ENCODE data around the gene ZC3H13.
A peak's percentile ranks its signal among the peaks of the same experiment; 100 is the strongest.
"Not testable (repeated sequence)": the region's sequence is repeated elsewhere in the genome, so short reads cannot be mapped to it uniquely, and the experiment has no call there.

Gene ZC3H13

DNA sequence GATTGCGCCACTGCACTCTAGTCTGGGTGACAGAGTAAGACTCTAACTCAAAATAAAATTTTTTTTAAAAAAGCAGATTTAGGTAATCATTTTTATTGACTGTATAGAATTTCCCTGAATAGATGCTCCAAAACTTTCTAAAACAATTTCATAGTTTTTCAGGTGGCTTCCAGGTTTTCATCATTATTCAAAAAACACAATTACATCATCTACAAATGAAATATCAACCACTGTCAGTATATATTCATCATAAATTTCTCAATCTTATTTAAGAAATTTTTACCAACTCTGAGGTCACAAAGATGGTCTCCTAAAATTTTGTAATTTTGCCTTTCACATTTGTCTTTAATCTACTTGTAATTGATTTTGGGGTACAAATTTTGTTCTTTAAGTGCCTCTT lies 48.1 kb downstream of the ZC3H13 start:
- peak; percentile 83 for DNase-seq

DNA sequence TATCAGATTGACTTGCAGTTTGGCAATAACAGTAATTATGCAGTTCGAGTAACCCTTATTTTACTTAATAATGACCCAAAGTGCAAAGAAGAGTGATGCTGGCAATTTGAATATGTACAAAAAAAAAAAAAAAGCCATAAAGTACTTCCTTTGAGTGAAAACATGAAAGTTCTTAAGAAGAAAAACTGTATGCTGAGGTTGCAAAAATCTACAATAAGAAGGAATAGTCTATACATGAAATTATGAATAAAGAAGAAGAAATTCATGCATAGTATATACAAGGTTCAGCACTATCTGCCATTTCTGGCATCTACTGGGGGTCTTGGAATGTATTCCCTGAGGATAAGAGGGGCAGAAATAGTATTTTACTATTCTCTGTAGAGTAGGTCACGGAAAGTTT lies 55.9 kb downstream of the ZC3H13 start:
- DNase-seq: no peak

DNA sequence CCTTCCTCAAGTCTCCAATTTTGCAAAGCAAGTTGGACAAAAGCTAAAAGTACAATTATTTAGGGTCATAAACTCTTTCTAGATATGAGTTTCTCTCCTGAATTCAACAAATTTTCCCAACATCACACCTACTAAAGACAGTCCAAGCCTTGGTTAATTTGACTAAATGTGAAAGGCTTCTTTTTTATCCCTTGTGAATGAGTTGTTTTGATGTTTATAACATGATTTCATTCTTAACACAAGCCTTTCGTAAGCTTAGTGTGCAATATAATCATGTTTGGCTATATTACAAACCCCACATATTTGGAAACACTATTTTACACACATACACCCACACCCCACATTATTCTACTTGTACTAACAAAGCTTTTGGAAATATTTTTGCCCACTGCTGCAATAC lies 57.3 kb downstream of the ZC3H13 start:
- DNase-seq: no peak

DNA sequence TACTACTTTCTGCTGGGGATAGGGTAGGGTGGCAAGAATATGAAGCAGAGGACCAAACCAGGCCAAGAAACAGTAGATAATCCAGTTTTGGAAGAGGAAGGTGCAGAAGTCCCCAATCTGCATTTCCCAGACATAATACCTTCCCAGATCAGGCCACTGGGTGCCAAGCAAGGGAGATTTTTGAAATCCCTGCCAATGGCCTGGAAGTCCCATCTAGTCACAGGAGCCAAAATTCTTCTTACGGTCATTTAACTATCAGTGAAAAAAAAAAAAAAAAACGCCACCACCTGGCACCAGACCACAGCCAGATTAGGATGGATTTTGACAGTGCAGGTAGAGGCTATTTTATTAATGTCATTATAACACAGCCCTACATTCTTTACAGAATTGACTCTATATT lies 57.8 kb downstream of the ZC3H13 start:
- no peak for DNase-seq

DNA sequence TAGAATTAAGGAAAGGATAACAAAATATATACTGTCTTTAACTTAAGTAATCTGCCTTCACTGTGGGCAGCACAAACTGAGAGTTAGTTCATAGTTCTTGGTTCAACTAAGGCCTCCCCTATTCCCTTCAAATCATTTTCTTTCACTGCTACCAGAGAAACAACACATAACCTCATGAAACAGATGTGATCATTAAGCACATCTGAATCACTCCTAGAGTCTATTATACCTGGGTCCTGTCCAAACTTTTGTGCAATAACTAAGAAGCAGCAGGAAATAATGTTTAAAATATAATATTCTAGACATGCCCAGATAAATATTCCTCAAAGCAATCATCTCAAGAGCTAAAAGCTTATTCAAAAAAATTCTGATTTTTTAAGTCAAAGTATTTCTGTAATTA lies 62.9 kb downstream of the ZC3H13 start:
- no peak for DNase-seq

DNA sequence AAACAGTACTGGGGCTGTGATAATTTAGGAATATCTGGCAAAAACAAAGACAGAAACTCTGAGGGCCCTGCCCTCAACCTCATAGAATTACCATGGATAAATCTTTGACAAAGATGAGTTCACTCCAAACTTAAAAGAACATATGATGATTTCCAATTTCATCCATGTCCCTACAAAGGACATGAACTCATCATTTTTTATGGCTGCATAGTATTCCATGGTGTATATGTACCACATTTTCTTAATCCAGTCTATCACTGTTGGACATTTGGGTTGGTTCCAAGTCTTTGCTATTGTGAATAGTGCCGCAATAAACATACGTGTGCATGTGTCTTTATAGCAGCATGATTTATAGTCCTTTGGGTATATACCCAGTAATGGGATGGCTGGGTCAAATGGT lies 71.4 kb downstream of the ZC3H13 start:
- not testable (repeated sequence) for DNase-seq

DNA sequence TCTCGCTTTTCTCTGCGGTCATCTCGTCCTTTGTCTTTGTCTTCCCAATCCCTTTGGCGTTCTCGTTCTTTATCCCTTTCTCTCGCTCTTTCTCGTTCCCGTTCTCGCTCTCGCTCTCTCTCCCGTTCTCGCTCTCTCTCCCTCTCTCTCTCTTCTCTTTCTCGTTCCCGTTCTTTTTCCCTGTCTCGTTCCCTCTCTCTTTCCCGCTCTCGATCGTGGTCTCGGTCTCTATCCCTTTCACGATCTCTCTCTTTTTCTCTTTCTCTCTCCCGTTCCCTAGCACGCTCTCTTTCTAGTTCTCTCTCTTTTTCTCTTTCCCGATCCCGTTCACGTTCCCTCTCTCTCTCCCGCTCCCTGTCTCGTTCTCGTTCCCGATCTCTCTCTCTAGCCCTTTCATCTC lies 77.2 kb downstream of the ZC3H13 start:
- no peak for DNase-seq

DNA sequence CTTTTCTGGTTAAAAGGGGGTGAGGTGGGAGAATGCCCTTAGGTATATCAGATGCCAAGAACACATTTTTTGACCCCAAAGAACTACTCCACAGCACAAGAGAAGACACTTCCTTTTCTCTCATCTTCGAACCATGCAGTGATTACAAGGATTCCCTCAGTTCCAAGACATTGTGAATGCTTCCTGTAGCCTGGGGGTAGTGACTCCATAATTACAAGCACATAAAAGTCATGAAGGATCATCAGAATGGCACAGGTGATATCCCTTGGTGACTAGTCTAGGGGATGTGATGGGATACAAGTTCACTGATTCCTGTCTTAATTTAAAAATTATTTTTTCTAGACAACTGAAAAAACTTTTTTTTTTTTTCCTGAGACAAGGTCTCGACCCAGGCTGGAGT lies 78.0 kb downstream of the ZC3H13 start:
- no peak for DNase-seq

DNA sequence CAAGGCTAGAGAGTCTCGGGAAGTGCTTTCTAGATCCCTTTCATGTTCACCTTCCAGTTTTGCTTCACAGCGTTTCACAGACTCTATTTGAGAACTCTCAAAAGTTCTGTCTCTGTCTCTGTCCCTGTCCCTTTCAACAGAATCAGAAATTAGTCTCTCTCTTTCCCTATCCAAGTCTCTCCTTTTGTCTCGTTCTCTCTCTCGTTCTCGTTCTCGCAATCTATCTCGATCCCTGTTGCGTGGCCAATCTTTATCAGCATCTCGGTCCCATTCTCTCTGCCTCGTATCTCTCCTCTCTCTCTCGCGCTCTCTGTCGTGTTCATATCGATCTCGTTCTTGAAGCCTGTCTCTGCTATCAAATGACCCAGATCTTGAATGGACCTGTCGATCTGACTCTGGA lies 85.0 kb downstream of the ZC3H13 start:
- no peak for DNase-seq

DNA sequence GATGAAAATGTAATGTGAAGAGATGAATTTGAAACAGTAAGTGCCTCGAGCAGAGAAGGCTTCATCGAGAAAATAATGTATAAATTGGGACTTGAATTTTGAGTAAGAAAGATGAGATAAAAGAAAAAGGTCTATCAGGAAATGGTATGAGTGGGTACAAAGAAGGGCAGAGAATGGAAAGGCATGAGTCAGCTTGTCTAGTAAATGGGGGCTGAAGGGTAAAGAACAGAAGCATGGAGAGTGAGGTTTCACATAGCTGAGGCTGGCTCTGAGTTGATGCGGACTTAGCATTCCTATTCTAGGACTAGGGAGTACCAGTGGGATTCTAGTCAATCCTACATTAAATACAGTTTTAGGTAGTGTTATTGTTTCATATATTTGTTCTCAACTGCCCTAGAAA lies 85.8 kb downstream of the ZC3H13 start:
- no peak for DNase-seq

DNA sequence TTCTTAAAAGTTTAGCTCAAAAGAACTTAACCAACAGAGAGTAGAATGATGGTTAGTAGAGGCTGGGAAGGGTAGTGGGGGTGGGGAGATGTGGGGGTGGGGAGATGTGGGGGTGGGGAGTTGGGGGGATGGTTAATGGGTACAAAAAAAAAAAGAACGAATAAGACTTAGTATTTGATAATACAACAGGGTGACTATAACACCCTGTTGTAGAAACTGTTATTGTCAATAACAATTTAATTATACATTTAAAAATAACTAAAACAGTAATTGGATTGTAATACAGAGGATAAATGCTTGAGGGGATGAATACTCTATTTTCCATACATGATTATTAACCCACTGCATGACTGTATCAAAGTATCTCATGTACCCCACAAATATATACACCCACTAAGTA lies 91.1 kb downstream of the ZC3H13 start:
- DNase-seq: no peak

DNA sequence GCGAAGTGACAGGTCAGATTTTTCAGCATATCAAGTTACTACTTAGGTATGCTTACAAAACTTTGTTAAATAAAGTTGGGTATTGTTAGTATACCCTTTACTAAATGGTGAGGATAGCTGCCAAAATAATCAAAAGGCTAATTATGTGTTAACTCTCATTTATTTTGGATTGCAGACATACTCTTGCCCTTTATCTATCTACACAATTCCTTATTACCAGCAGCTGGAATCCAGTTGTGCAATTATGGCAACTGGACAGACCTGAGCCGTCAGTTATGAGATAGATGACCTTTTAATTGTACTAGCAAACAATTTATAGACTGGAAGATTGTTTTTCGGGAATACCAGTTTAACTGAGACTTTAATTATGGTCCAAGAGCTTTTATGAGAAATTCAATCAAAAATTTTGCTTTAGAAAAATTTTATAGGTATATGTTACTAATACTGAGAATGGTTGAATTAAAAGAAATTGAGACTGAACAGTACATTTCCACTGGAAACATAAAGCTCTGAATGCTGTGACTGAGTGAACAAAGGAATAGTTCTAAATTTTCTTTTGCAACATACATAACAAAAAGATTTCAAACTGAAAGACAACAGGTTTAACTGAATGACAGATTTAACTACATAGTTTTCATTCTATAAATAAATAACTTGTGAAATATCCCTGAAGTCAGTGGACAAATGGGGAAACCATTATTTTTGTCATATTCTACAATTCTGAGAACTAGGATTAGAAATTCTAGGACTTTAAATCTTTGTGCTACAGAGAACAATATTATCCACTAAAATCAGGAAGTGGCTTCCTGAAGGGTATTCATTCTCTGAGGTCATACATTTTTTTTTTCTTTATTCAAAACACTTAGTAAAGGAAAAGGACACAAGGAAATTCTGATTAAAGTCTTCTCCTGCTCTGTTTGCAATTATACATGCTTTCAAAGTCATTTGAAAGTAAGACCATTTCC lies 97.4 kb downstream of the ZC3H13 start:
- DNase-seq: peak; percentile 57

DNA sequence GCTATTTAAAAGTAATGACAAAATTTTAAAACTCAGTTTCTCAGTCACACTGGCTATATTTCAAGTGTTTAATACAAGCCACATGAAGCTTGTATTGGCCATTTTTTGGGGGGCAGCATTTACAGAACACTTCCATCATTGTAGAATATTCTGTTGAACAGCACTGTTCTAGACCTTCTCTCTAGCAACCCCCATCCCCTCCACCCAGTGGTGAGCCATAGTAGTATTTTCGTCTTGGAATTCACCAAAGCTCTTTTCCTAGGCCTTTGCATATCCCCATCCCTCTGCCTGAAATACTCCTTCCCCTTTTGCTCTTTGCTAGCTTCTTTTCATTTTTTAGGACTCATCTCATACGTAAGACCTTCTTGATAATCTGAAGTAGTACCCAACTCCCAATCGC lies 99.5 kb downstream of the ZC3H13 start:
- DNase-seq: no peak

DNA sequence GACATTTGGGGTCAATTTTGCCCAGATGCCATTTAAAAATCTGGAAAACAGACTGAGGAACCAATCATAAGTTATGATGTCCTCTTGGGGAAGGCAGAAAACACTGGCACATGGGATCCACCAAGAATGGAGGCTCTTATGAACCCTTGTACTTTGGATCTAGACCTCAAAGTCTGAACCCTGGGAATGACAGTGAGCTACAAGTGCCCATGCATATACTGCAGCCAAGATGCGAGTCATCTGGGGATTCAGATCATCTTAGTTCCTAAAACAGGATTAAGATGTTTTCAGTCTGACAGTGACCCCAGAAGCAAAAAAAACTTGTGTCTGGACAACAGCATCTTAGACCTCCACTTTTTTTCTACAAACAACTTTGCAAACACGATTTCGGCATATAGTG lies 100.8 kb downstream of the ZC3H13 start:
- DNase-seq: peak; percentile 43

DNA sequence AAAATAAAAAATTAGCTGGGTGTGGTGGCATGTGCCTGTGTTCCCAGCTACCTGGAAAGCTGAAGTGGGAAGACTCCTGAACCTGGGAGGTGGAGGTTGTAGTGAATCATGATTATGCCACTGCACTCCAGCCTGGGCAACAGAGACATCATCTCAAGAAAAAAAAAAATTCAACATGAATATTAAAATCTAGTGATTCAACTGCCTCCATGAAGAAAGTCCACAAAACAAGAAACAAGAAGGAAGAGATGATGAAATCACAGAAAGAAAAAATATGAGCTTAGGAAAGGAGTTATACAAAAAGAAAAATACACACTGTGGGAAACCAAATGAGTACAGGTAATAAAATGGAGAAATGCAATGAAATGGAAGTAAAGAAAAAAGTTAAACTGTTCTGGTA lies 101.4 kb downstream of the ZC3H13 start:
- DNase-seq: peak; percentile 58

DNA sequence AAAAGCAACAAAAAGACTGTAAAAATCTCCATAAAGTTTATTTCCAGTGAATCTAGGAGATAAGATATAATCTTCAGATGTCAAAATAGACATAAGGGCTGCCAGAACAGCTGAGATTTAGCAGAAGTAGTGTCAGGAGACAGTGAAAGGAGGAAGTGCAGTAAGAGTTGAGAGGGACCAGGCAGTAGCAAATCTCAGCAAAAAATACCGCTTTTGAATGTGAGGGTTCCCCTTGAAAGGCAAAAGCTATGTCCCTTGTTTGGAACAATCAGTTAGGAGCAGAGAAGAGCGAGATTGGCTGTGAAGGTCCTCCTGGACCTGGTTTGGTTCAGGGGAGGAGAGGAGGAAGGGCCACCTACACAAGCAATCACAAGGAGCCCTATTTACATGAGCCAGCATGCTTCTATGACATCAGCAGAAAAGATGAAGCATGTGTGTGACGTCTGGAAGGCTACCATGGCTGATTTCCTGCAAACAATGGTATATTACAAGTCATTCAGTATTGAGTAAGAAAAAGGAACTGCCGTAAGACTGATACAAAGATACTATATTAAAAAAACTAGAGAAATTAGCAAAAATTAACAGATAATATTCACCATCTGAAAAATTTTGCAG lies 102.1 kb downstream of the ZC3H13 start:
- peak; percentile 88 for DNase-seq

DNA sequence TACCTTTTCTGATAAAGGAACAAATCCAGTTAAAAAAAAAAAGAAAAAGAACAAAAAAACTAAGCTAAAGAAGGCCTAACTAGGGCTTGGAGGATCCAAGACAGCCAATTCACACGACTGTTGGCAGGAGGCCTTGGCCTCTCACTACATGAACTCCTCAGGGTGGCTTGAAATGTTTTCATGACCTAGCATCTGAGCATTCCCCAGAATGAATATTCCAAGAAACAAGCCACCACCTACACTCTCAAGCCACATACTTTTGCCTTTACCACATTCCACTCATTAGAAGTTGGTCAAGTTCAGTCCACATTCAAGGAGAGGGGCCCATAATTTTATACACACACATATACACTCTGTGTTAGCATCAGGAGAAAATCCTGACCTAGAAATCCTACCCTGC lies 103.4 kb downstream of the ZC3H13 start:
- DNase-seq: no peak

DNA sequence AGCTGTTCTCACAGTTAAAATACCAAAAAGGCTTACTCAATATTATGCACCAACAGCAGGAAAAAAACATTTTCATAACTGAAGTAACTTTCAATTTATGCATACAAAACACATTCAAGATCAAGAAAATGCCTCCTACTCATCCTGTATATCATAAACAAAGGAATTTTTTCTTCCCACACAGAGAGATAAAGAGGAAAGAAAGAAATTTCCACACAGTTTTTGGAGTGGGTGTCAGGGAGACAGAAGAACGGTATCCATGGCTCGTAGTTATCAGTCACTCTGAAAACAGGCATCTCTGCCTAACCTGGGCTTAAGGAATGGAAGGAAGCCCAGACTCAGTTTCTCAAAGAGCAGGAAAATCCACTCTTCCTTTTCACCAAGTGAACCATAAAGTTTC lies 108.6 kb downstream of the ZC3H13 start:
- peak; percentile 18 for DNase-seq

DNA sequence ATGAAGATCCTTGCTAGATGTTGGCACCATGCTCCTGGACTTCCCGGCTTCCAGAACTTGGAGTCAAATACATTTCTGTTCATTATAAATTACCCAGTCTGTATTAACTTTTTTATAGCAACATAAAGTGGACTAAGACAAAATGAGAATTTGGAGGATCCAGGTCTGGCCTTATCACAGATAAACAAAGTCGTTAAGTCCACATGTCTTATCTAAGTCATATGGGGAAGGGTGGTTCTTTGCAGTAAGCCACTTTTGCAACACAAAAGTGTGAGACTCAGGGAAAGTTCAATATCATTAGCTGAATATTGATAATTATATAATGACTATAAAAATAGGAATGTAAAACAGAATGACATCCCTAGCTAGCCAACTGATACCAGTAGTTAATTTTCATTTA lies 109.4 kb downstream of the ZC3H13 start:
- no peak for DNase-seq

DNA sequence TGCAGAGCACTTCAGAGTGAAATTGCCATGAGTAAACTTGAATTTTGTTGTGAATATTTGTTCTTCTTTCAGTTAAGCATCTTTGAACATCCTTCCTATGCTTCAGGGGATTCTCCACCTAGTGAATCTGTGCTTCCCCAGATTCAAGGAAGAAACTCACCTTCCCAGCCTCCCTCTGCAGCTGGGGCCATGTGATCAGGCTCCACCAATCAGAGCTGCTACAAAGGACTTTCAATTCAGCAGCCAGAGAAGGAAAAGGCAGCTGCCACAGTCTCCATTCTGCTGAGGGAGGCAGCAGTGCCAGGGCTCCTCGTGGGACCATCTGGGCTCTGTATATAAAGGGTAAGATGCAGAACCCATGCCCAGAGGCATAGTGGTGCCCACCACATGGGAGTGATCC lies 111.3 kb downstream of the ZC3H13 start:
- DNase-seq: no peak

DNA sequence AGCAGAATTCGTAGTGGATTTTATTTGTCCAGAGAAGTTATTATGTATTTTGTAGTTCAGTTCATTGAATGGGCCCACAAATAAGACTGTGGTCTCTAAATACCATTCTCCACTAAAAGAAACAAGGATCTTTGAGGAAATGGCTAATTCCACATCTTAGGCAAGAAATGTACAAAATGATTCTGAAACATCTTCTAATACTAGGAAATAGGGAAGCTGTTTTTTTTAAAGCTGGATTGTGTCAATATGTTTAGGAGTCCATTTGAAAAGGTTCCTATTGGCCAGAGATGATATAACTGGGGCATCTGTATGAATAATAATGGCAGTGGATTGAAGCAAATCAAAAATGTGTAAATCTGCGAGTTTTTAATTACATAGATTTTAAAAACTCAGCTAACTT lies 112.5 kb downstream of the ZC3H13 start:
- DNase-seq: peak; percentile 83

DNA sequence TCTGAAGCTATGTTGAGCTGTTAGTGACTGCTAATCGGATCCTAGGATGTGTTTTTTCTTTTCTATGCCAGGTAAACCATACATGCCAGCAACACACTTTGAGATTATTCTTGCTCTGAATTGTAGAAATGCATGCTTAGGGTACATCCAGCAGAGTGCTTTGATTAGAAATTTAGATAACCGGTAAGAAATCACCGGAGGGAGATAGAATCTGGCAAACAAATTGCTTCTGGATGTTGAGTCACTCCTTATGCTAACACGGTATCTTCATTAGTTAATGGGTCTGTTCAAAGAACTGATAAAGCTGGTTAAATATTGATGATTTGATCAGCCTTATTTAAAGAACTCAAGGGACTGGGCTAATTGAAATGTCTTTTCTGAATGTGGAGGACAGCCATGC lies 115.9 kb downstream of the ZC3H13 start:
- DNase-seq: no peak

DNA sequence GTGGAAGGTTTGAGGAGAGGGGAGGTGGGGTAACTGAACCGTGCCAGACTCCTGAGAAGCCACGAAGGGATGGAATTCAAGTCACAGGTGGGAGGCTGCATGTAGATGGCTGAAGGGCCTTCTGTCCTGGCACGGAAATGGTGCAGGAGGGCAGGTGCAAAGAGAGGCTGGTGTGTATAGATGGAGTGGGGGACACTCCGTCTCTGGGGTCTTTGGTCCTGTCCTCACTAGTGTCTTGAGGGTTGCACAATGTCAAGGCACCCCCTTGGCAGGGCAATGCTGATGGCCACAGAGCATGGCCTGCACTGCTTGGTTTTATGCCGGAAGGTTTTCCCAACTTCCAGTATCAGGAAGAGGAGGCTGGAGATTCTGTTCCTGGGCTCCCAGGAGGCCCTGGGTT lies 118.3 kb downstream of the ZC3H13 start:
- DNase-seq: no peak

DNA sequence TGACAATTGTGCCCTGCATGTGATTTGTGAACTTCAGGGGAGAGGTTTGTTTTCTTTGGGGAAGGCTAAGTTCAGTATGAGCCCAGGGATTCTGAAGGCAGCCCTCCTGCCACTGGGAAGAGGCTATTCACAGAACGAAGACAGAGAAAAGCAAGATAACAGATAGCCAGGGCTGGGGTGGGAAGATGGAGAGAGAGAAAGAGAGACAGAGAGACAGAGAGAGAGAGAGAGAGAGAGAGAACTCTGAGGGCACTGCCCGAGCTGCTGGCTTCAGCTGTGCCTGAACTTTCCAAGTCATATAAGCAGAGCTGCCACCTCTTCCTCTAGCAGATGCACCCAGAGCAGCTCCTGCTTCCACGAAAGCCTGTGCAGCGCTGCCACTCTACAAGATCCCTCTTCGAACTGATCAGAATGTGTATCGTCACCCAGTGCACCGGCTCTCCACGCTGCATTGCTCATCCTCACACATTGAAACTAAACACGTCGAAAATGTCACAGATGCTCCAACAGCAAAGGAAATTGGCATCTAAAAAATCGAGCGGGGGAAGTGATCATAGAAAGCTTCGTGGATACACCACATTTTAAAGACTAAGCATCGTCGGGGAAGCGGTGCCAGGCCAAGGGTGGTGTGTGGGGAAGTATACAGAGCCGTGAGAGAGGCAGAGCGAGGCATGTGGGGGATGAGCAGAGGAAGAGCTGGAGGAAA lies 119.2 kb downstream of the ZC3H13 start:
- no peak for DNase-seq

All from inflammatory macrophage treated with lipopolysaccharide for 4 hours (primary cell).